IMR-90 (cell line): ENCODE data around the gene MEIOB. TPM values are rescaled to one million over a fixed set of nuclear protein-coding genes. Genes with fewer than 3 reads are reported as not detected.
A peak's percentile ranks its signal among the peaks of the same experiment; 100 is the strongest.

ENCODE experiments used
- ATAC-seq: fragments of 200-7000 bp; cut with Tn5 transposase; 2 replicates; pipeline ENCODE4 v1.9.1; 2020; ENCODE audit warnings: low read depth, mild to moderate bottlenecking, moderate library complexity
- BruUV-seq: library from RNA; stranded (reverse); fragments of 400-500 nt; replicated peaks from 2 replicates; lab custom pipeline; 2021; lab: Mats Ljungman, UMichigan
- CTCF ChIA-PET: fragments of 300-600 bp; formaldehyde crosslinking; extraction: SDS; loops from one replicate; lab custom pipeline; 2021; ENCODE audit warnings: antibody characterized with exemption; lab: Yijun Ruan, JAX
- POLR2A ChIA-PET: fragments of 300-600 bp; sonication (Branson Sonifier 250); formaldehyde crosslinking; loops from one replicate; lab custom pipeline; 2022; ENCODE audit warnings: antibody characterized with exemption; ENCODE audit not compliant: unreplicated experiment; lab: Charles Lee
- DNase-seq: peaks from one replicate; pipeline ENCODE4 v3.0.0; 2013
- H2AFZ ChIP-seq: replicated peaks from 2 replicates; pipeline ENCODE3; 2013; ENCODE audit warnings: low read length, mild to moderate bottlenecking; ENCODE audit not compliant: poor library complexity
- H2AK5ac ChIP-seq: 2 replicates; pipeline ENCODE4 v1.6.1; 2013; ENCODE audit warnings: low read depth, low read length, inconsistent platforms
- H2AK9ac ChIP-seq: replicated peaks from 2 replicates; pipeline ENCODE3; 2013; ENCODE audit warnings: mild to moderate bottlenecking, low read depth, low read length, moderate library complexity; ENCODE audit not compliant: poor library complexity
- H2BK120ac ChIP-seq: 2 replicates; pipeline ENCODE4 v1.6.1; 2013; ENCODE audit warnings: low read depth, low read length, inconsistent platforms
- H2BK15ac ChIP-seq: 3 replicates; pipeline ENCODE4 v1.6.1; 2013; ENCODE audit warnings: low read depth, low read length, inconsistent platforms
- H2BK20ac ChIP-seq: 2 replicates; pipeline ENCODE4 v1.6.1; 2013; ENCODE audit warnings: low read depth, mild to moderate bottlenecking, inconsistent platforms, low read length, moderate library complexity
- H2BK5ac ChIP-seq: 2 replicates; pipeline ENCODE4 v1.6.1; 2013; ENCODE audit warnings: mild to moderate bottlenecking, low read depth, low read length, inconsistent platforms; ENCODE audit not compliant: poor library complexity, severe bottlenecking
- H3K14ac ChIP-seq: replicated peaks from 2 replicates; pipeline ENCODE4 v1.6.1; 2013; ENCODE audit warnings: low read depth, low read length, inconsistent platforms
- H3K18ac ChIP-seq: 2 replicates; pipeline ENCODE4 v1.6.1; 2013; ENCODE audit warnings: low read depth, low read length, control low read depth
- H3K23ac ChIP-seq: 2 replicates; pipeline ENCODE4 v1.6.1; 2013; ENCODE audit warnings: low read depth, low read length, inconsistent platforms
- H3K27ac ChIP-seq: 2 replicates; pipeline ENCODE4 v1.5.1; 2013; ENCODE audit warnings: mild to moderate bottlenecking, control low read depth, low read length; ENCODE audit not compliant: insufficient read depth
- H3K27me3 ChIP-seq: 2 replicates; pipeline ENCODE4 v1.6.1; 2013; ENCODE audit warnings: low read length; ENCODE audit not compliant: control insufficient read depth, insufficient read depth
- H3K36me3 ChIP-seq: 2 replicates; pipeline ENCODE4 v1.6.1; 2013; ENCODE audit warnings: low read length, mixed read lengths; ENCODE audit not compliant: control insufficient read depth, insufficient read depth
- H3K4ac ChIP-seq: 2 replicates; pipeline ENCODE4 v1.6.1; 2013; ENCODE audit warnings: low read depth, low read length, inconsistent platforms
- H3K4me1 ChIP-seq: 2 replicates; pipeline ENCODE4 v1.6.1; 2013; ENCODE audit warnings: low read length, mixed read lengths; ENCODE audit not compliant: control insufficient read depth, insufficient read depth
- H3K4me2 ChIP-seq: 2 replicates; pipeline ENCODE4 v1.6.1; 2013; ENCODE audit warnings: low read depth, mild to moderate bottlenecking, control low read depth, low read length, moderate library complexity
- H3K4me3 ChIP-seq: 2 replicates; pipeline ENCODE4 v1.5.1; 2013; ENCODE audit warnings: low read depth, mild to moderate bottlenecking, control low read depth, low read length, moderate library complexity; ENCODE audit not compliant: insufficient read depth
- H3K56ac ChIP-seq: 2 replicates; pipeline ENCODE4 v1.6.1; 2013; ENCODE audit warnings: low read length, inconsistent platforms; ENCODE audit not compliant: insufficient read depth; ENCODE audit errors: extremely low read depth
- H3K79me1 ChIP-seq, 2 experiments: 2 replicates each; pipeline ENCODE4 v1.6.1; 2013; ENCODE audit warnings: low read length in 2 of 2, inconsistent platforms in 1 of 2, low read depth in 1 of 2
- H3K9ac ChIP-seq: 2 replicates; pipeline ENCODE4 v1.6.1; 2013; ENCODE audit warnings: low read depth, low read length, control low read depth
- H3K9me1 ChIP-seq: 2 replicates; pipeline ENCODE4 v1.6.1; 2013; ENCODE audit warnings: low read length, inconsistent platforms; ENCODE audit not compliant: insufficient read depth
- H3K9me3 ChIP-seq: 2 replicates; pipeline ENCODE4 v1.6.1; 2013; ENCODE audit warnings: low read length; ENCODE audit not compliant: control insufficient read depth, insufficient read depth
- H4K20me1 ChIP-seq: 2 replicates; pipeline ENCODE4 v1.6.1; 2013; ENCODE audit warnings: low read length, inconsistent platforms; ENCODE audit not compliant: insufficient read depth
- H4K5ac ChIP-seq: 2 replicates; pipeline ENCODE4 v1.6.1; 2013; ENCODE audit warnings: mild to moderate bottlenecking, low read depth, low read length, control low read depth
- H4K8ac ChIP-seq, 2 experiments: 2 replicates each; pipeline ENCODE4 v1.6.1; 2013; ENCODE audit warnings: low read depth in 2 of 2, low read length in 2 of 2, control low read depth in 1 of 2, inconsistent platforms in 1 of 2
- H4K91ac ChIP-seq: 2 replicates; pipeline ENCODE4 v1.6.1; 2013; ENCODE audit warnings: low read depth, low read length, inconsistent platforms; ENCODE audit not compliant: insufficient read depth
- CHD1 ChIP-seq: IDR thresholded peaks from 2 replicates; pipeline ENCODE4 v1.6.1; 2012; ENCODE audit warnings: low read depth, low read length, improper control_type of control experiment
- NFE2L2 ChIP-seq: fragments of 150-350 bp; IDR thresholded peaks from 2 replicates; pipeline ENCODE4 v1.6.1; 2016; ENCODE audit warnings: low read depth, mild to moderate bottlenecking, low read length
- RAD21 ChIP-seq: IDR thresholded peaks from 2 replicates; pipeline ENCODE4 v1.6.1; 2012; ENCODE audit warnings: low read length, improper control_type of control experiment
- WGBS, 2 experiments: methylation state at CpG; one replicate each; pipeline versions ENCODE4 v1.1.5 to v1.1.7; 2013; ENCODE audit warnings: missing lambda C conversion rate in 2 of 2; ENCODE audit not compliant: insufficient read length in 1 of 2; ENCODE audit errors: extremely low coverage in 2 of 2; 5-methylcytosine and 5-hydroxymethylcytosine counted together
- dilution Hi-C: fragments of 300-500 bp; cut with HindIII; formaldehyde crosslinking; loops from one replicate; pipeline ENCODE4 v1.14.3; 2018; ENCODE audit warnings: low sequenced_read_pairs; ENCODE audit not compliant: unreplicated experiment
- in situ Hi-C: fragments of 300-500 bp; cut with MboI; formaldehyde crosslinking; loops from 3 replicates; pipeline ENCODE4 v1.14.3; 2019; ENCODE audit warnings: low sequenced_read_pairs, inconsistent platforms, mixed read lengths
- intact Hi-C: fragments of 100-400 bp; cut with micrococcal nuclease; formaldehyde crosslinking; loops from 2 replicates; pipeline ENCODE4 v1.10.0; 2022
- polyA plus RNA-seq, 3 experiments: library from polyadenylated mRNA; depleted of rRNA; stranded (reverse); fragments of >200 nt; gene quantifications; 2 replicates each; pipeline ENCODE4 v1.2.3, GENCODE V29; 2012; ENCODE audit warnings: low replicate concordance in 1 of 3
- total RNA-seq: library from RNA; depleted of rRNA; stranded (reverse); fragments of >200 nt; gene quantifications from 2 replicates; pipeline ENCODE4 v1.2.3, GENCODE V29; 2012; rRNA removed

The MEIOB gene
- total and polyA plus RNA-seq, 2 of the 4 experiments (the other 2 are of a cell fraction): 0.14 TPM; not detected in 1

- Histone ChIP-seq H4K91ac (no peak overlapping the region), H3K14ac (no peak overlapping the region), H2AFZ (no peak overlapping the region), H4K8ac (no peak overlapping the region), H2BK5ac (no peak overlapping the region), H3K4ac (no peak overlapping the region), H2AK9ac (peak overlapping the region; percentile 55), H3K79me1 (peaks cover 17 to 55% of the 10 kb centered on the region in 2 experiments), H3K27me3 (no peaks in the 10 kb centered on the region), H3K18ac (no peak overlapping the region), H2BK15ac (no peak overlapping the region), H3K4me2 (no peak overlapping the region), H3K4me1 (peaks cover 3% of the 10 kb centered on the region; the same call in 1 of the 2 replicates), H3K56ac (no peak overlapping the region), H4K20me1 (peaks cover 38% of the 10 kb centered on the region), H3K9ac (no peak overlapping the region), H4K5ac (no peak overlapping the region), H3K27ac (no peak overlapping the region), H3K36me3 (peaks cover 32% of the 10 kb centered on the region), H3K4me3 (no peak overlapping the region), H3K9me3 (no peaks in the 10 kb centered on the region), H2AK5ac (no peak overlapping the region), H2BK20ac (no peak overlapping the region), H3K9me1 (peaks cover 7% of the 10 kb centered on the region; the same call in 1 of the 2 replicates), H2BK120ac (no peak overlapping the region), H3K23ac (no peak overlapping the region)
- ATAC-seq (no peak), DNase-seq (no peak)
- in situ Hi-C loops (no loop called here), intact Hi-C loops (loop anchor here (5.0 kb wide), 1 partner anchor 42 kb away; the partner anchor contains the start of genes FAHD1 and HAGH), dilution Hi-C loops (no loop called here)
- POLR2A ChIA-PET: no interaction called here
- WGBS, 2 experiments: 94% methylated on average over 7 of the region's 26 CpGs; no CpG with 5 or more reads in 1 of the 2 experiments
- TF ChIP-seq CHD1 (no peak), NFE2L2 (no peak), RAD21 (no peak)
- CTCF ChIA-PET: no interaction called here
- BruUV-seq: no TSS peak
Measured at GRCh38 chr16:1784977-1785845, 86.8 kb downstream of the MEIOB start.

Other genes starting within 250 kb of the MEIOB start
- gene JPT2, start 193.9 kb downstream of the MEIOB start, total RNA-seq: 40.0 and 48.0 TPM in 2 replicates
- gene JPT2, start 193.9 kb downstream of the MEIOB start, polyA plus RNA-seq (2012; rRNA removed): 41.5 and 57.2 TPM in 2 replicates
- 15.6 and 17.0 TPM in 2 replicates for gene MAPK8IP3, start 166.0 kb downstream of the MEIOB start, total RNA-seq
- 69.1 and 73.0 TPM in 2 replicates for gene MAPK8IP3, start 166.0 kb downstream of the MEIOB start, polyA plus RNA-seq (2012; rRNA removed)
- gene NME3, start 100.6 kb downstream of the MEIOB start, total RNA-seq: 12.7 and 15.3 TPM in 2 replicates
- 41.2 and 61.6 TPM in 2 replicates for gene NME3, start 100.6 kb downstream of the MEIOB start, polyA plus RNA-seq (2012; rRNA removed)
- gene EME2, start 99.4 kb downstream of the MEIOB start, total RNA-seq: 1.3 and 1.4 TPM in 2 replicates
- 9.6 and 11.1 TPM in 2 replicates for gene EME2, start 99.4 kb downstream of the MEIOB start, polyA plus RNA-seq (2012; rRNA removed)
- gene MRPS34, start 99.0 kb downstream of the MEIOB start, total RNA-seq: 68.5 and 73.3 TPM in 2 replicates
- gene MRPS34, start 99.0 kb downstream of the MEIOB start, polyA plus RNA-seq (2012; rRNA removed): 80.4 and 87.2 TPM in 2 replicates
- gene SPSB3, start 89.6 kb downstream of the MEIOB start, total RNA-seq: 9.1 and 10.6 TPM in 2 replicates
- gene SPSB3, start 89.6 kb downstream of the MEIOB start, polyA plus RNA-seq (2012; rRNA removed): 30.8 and 34.0 TPM in 2 replicates
- gene NUBP2, start 89.2 kb downstream of the MEIOB start, total RNA-seq: 51.1 and 131 TPM in 2 replicates
- 62.6 and 75.9 TPM in 2 replicates for gene NUBP2, start 89.2 kb downstream of the MEIOB start, polyA plus RNA-seq (2012; rRNA removed)
- gene IGFALS, start 78.5 kb downstream of the MEIOB start, total RNA-seq: not detected in 2 replicates
- not detected in 2 replicates for gene IGFALS, start 78.5 kb downstream of the MEIOB start, polyA plus RNA-seq (2012; rRNA removed)
- gene HAGH, start 45.3 kb downstream of the MEIOB start, total RNA-seq: 30.8 and 35.6 TPM in 2 replicates
- 52.2 and 58.6 TPM in 2 replicates for gene HAGH, start 45.3 kb downstream of the MEIOB start, polyA plus RNA-seq (2012; rRNA removed)
- 85.8 and 85.9 TPM in 2 replicates for gene FAHD1, start 45.0 kb downstream of the MEIOB start, total RNA-seq
- 65.3 and 81.8 TPM in 2 replicates for gene FAHD1, start 45.0 kb downstream of the MEIOB start, polyA plus RNA-seq (2012; rRNA removed)
- gene HS3ST6, start 46.3 kb upstream of the MEIOB start, total RNA-seq: not detected in 2 replicates
- not detected in 2 replicates for gene HS3ST6, start 46.3 kb upstream of the MEIOB start, polyA plus RNA-seq (2012; rRNA removed)
- gene MSRB1, start 71.0 kb upstream of the MEIOB start, total RNA-seq: 11.9 and 17.0 TPM in 2 replicates
- gene MSRB1, start 71.0 kb upstream of the MEIOB start, polyA plus RNA-seq (2012; rRNA removed): 32.3 and 35.1 TPM in 2 replicates
- gene RPL3L, start 82.5 kb upstream of the MEIOB start, total RNA-seq: not detected in 2 replicates
- gene RPL3L, start 82.5 kb upstream of the MEIOB start, polyA plus RNA-seq (2012; rRNA removed): not detected in 2 replicates
- gene NDUFB10, start 87.4 kb upstream of the MEIOB start, total RNA-seq: 189 and 194 TPM in 2 replicates
- 220 and 287 TPM in 2 replicates for gene NDUFB10, start 87.4 kb upstream of the MEIOB start, polyA plus RNA-seq (2012; rRNA removed)
- gene RPS2, start 92.7 kb upstream of the MEIOB start, total RNA-seq: 2,703 and 2,852 TPM in 2 replicates
- 6,941 and 7,712 TPM in 2 replicates for gene RPS2, start 92.7 kb upstream of the MEIOB start, polyA plus RNA-seq (2012; rRNA removed)
- gene RNF151, start 94.7 kb upstream of the MEIOB start, total RNA-seq: not detected in 2 replicates
- not detected in 2 replicates for gene RNF151, start 94.7 kb upstream of the MEIOB start, polyA plus RNA-seq (2012; rRNA removed)
- gene TBL3, start 99.9 kb upstream of the MEIOB start, total RNA-seq: 38.5 and 40.3 TPM in 2 replicates
- gene TBL3, start 99.9 kb upstream of the MEIOB start, polyA plus RNA-seq (2012; rRNA removed): 60.8 and 61.5 TPM in 2 replicates
- gene NOXO1, start 109.3 kb upstream of the MEIOB start, total RNA-seq: not detected in 2 replicates
- 0.32 and 0.56 TPM in 2 replicates for gene NOXO1, start 109.3 kb upstream of the MEIOB start, polyA plus RNA-seq (2012; rRNA removed)
- gene GFER, start 112.0 kb upstream of the MEIOB start, total RNA-seq: 6.8 and 8.6 TPM in 2 replicates
- 19.8 and 28.0 TPM in 2 replicates for gene GFER, start 112.0 kb upstream of the MEIOB start, polyA plus RNA-seq (2012; rRNA removed)
- 1.8 and 1.9 TPM in 2 replicates for gene SYNGR3, start 117.8 kb upstream of the MEIOB start, total RNA-seq
- 5.8 and 6.6 TPM in 2 replicates for gene SYNGR3, start 117.8 kb upstream of the MEIOB start, polyA plus RNA-seq (2012; rRNA removed)
- gene ZNF598, start 137.7 kb upstream of the MEIOB start, total RNA-seq: 3.4 and 4.4 TPM in 2 replicates
- gene ZNF598, start 137.7 kb upstream of the MEIOB start, polyA plus RNA-seq (2012; rRNA removed): 36.4 and 40.6 TPM in 2 replicates
- 0.18 TPM in 1 of 2 replicates, not detected in the other for gene NPW, start 147.6 kb upstream of the MEIOB start, total RNA-seq
- gene NPW, start 147.6 kb upstream of the MEIOB start, polyA plus RNA-seq (2012; rRNA removed): 2.0 and 3.7 TPM in 2 replicates
- 18.6 and 20.8 TPM in 2 replicates for gene NHERF2, start 154.7 kb upstream of the MEIOB start, total RNA-seq
- gene NHERF2, start 154.7 kb upstream of the MEIOB start, polyA plus RNA-seq (2012; rRNA removed): 77.8 and 96.6 TPM in 2 replicates
- gene NTHL1, start 175.7 kb upstream of the MEIOB start, total RNA-seq: 22.8 and 28.1 TPM in 2 replicates
- 28.0 and 33.3 TPM in 2 replicates for gene NTHL1, start 175.7 kb upstream of the MEIOB start, polyA plus RNA-seq (2012; rRNA removed)
- 22.8 and 31.4 TPM in 2 replicates for gene TSC2, start 175.8 kb upstream of the MEIOB start, total RNA-seq
- gene TSC2, start 175.8 kb upstream of the MEIOB start, polyA plus RNA-seq (2012; rRNA removed): 88.6 and 95.9 TPM in 2 replicates